ENCODE measurements around the gene AKT1S1. TPM values are rescaled to one million over a fixed set of nuclear protein-coding genes. Genes with fewer than 3 reads are reported as not detected.
"Not testable (repeated sequence)": the region's sequence is repeated elsewhere in the genome, so short reads cannot be mapped to it uniquely, and the experiment has no call there.

AKT1S1 gene
- total RNA-seq, 1 experiment from 2014 or later: 6.2 TPM

DNA sequence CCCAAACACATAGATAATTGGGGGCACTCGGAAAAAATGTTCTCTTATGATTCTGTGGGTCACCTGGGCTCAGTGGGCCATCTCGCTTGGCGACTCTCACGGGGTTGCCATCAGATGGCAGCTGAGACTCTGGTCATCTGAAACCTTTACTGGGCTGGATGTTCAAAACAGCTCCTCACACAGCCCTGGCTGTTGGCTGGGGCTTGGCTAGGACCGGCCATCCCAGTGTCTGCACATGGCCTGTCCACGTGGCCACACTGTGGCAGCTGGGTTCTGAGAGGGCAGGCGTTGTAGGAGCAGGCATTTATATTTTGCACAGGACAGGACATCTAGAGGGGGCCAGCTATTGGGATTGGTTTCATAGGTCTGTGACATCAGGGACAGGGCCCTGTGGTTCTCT is 43.6 kb downstream of the AKT1S1 start:
- in situ Hi-C loops (cut with HindIII; ENCODE audit: low pct_unique_long_range_greater_than_20kb, low sequenced_read_pairs): no loop called here
- no peak for DNase-seq (ENCODE audit: low read depth, low spot score)

GRCh38 chr19:49832556-49832955 is 44.6 kb downstream of the AKT1S1 start:
- in situ Hi-C loops (cut with HindIII; ENCODE audit: low pct_unique_long_range_greater_than_20kb, low sequenced_read_pairs): no loop called here

GRCh38 chr19:49831592-49831991 is 45.6 kb downstream of the AKT1S1 start:
- in situ Hi-C loops (cut with HindIII; ENCODE audit: low pct_unique_long_range_greater_than_20kb, low sequenced_read_pairs): no loop called here

More at GRCh38 chr19:49832556-49832955, 44.6 kb downstream of the AKT1S1 start:
- no peak for DNase-seq (ENCODE audit: low read depth, low spot score)

GRCh38 chr19:49830766-49831165 is 46.4 kb downstream of the AKT1S1 start:
- in situ Hi-C loops (cut with HindIII; ENCODE audit: low pct_unique_long_range_greater_than_20kb, low sequenced_read_pairs): no loop called here
- no peak for DNase-seq (ENCODE audit: low read depth, low spot score)

More at GRCh38 chr19:49831592-49831991, 45.6 kb downstream of the AKT1S1 start:
- no peak for DNase-seq (ENCODE audit: low read depth, low spot score)

DNA sequence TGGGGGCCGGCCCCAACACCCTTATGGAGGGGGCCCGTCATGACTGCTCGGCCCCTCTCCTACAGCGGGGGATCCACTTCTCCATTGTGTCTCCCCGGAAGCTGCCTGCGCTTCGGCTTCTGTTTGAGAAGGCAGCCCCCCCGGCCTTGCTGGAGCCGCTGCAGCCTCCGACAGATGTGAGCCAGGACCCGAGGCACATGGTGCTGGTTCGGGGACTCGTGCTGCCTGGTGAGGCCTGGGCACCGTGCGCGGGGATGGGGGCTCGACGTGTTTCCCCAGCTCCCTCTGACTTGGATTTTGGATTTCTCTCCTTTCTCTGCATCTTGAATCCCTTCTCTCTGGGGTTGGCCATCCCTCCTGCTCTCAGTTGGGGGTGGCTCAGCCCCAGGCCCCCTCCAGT is 47.4 kb downstream of the AKT1S1 start:
- in situ Hi-C loops (cut with HindIII; ENCODE audit: low pct_unique_long_range_greater_than_20kb, low sequenced_read_pairs): no loop called here
- no peak for DNase-seq (ENCODE audit: low read depth, low spot score)

- in situ Hi-C loops (cut with HindIII; ENCODE audit: low pct_unique_long_range_greater_than_20kb, low sequenced_read_pairs): no loop called here
- DNase-seq (ENCODE audit: low read depth, low spot score): no peak
Measured at GRCh38 chr19:49829200-49829599, 48.0 kb downstream of the AKT1S1 start.

DNA sequence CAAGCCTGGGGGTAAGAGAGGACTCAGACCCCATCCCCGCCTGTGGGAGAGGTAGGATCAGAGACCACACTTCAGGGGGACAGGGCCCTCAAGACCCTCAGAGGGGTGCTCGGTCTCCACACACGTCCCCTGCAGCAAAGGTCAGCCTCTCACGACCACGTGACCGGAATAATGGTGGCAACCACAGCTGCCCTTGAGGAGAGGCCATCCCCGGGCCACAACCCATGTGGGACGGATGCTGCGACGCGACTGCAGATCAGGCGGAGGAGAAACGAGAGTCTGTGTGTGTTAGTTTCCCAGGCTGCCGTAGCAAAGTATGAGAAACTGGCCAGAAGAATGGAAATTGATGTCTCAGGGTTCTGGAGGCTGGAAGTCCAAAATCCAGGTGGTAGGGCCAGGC is 50.1 kb downstream of the AKT1S1 start:
- DNase-seq (ENCODE audit: low read depth, low spot score): no peak
- in situ Hi-C loops (cut with HindIII; ENCODE audit: low pct_unique_long_range_greater_than_20kb, low sequenced_read_pairs): no loop called here

GRCh38 chr19:49824662-49825061 is 52.5 kb downstream of the AKT1S1 start:
- no peak for DNase-seq (ENCODE audit: low read depth, low spot score)
- in situ Hi-C loops (cut with HindIII; ENCODE audit: low pct_unique_long_range_greater_than_20kb, low sequenced_read_pairs): no loop called here

- in situ Hi-C loops (cut with HindIII; ENCODE audit: low pct_unique_long_range_greater_than_20kb, low sequenced_read_pairs): no loop called here
- no peak for DNase-seq (ENCODE audit: low read depth, low spot score)
Measured at GRCh38 chr19:49823472-49823871, 53.7 kb downstream of the AKT1S1 start.

DNA sequence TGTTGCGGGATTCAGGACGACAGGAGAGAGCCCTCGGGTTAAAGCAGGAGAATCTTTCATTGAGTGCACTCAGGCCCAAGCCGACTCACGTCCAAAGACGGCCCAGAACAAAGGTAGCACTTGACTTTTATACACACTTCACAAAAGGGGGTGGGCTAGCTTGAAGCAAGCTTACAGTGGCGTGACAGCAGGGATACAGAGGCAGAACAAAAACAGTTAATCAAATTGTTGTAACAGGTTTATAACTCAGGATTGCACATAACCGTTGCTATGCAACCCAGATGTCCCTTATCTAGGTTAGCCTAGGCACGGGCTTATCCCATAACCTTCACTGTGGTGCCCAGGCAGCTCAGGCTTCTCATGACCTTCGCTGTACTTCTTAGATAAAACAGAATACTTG is 57.0 kb downstream of the AKT1S1 start:
- in situ Hi-C loops (cut with HindIII; ENCODE audit: low pct_unique_long_range_greater_than_20kb, low sequenced_read_pairs): no loop called here
- no peak for DNase-seq (ENCODE audit: low read depth, low spot score)

DNA sequence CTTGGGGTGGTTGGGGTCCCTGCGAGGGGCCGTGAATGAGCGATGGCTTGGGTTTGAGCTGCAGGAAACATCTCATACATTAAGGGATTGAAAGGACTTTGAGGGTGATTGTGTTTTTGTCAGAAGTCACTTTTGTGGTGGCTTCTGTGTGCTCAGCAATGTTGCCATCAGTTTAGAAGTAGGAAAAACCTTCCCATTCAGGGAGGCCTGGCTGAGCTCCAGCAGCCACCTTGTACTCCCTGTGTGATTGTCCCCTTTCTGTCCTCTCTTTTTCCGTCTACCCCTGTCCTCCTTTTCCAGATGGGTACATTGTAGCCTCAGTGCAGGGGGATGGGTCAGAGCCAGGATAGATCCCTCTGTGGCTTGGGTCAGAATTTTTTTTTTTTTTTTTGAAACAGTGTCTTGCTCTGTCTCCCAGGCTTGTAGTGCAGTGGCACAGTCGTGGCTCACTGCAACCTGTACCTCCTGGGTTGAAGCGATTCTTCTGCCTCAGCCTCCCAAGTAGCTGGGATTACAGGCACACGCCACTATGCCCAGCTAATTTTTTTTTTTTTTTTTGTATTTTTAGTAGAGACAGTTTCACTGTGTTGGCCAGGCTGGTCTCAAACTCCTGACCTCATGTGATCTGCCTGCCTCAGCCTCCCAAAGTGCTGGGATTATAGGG is 57.6 kb downstream of the AKT1S1 start:
- DNase-seq (ENCODE audit: low read depth, low spot score); in situ Hi-C loops (cut with HindIII; ENCODE audit: low pct_unique_long_range_greater_than_20kb, low sequenced_read_pairs): not testable (repeated sequence)

Small RNAs within 50 kb of the gene (small RNA-seq; reads per million reads assigned to genes)
- 0 to 0.02 reads per million in 2 experiments for gene MIR4749

Other genes starting within 250 kb of the AKT1S1 start
- gene RRAS, start 237.2 kb downstream of the AKT1S1 start, total RNA-seq (2014; rRNA removed; shearing (Covaris generic)): 4.1 and 4.4 TPM in 2 replicates
- 6.2 and 8.2 TPM in 2 replicates for gene SCAF1, start 235.1 kb downstream of the AKT1S1 start, total RNA-seq (2014; rRNA removed; shearing (Covaris generic))
- 23.3 and 27.6 TPM in 2 replicates for gene IRF3, start 211.5 kb downstream of the AKT1S1 start, total RNA-seq (2014; rRNA removed; shearing (Covaris generic))
- 3.1 and 5.3 TPM in 2 replicates for gene BCL2L12, start 211.4 kb downstream of the AKT1S1 start, total RNA-seq (2014; rRNA removed; shearing (Covaris generic))
- gene PRMT1, start 200.1 kb downstream of the AKT1S1 start, total RNA-seq (2014; rRNA removed; shearing (Covaris generic)): 204 and 211 TPM in 2 replicates
- 0.59 and 0.61 TPM in 2 replicates for gene ADM5, start 187.8 kb downstream of the AKT1S1 start, total RNA-seq (2014; rRNA removed; shearing (Covaris generic))
- gene CPT1C, start 186.2 kb downstream of the AKT1S1 start, total RNA-seq (2014; rRNA removed; shearing (Covaris generic)): 2.5 and 3.8 TPM in 2 replicates
- gene TSKS, start 114.0 kb downstream of the AKT1S1 start, total RNA-seq (2014; rRNA removed; shearing (Covaris generic)): not detected in 2 replicates
- 23.1 and 29.0 TPM in 2 replicates for gene AP2A1, start 110.4 kb downstream of the AKT1S1 start, total RNA-seq (2014; rRNA removed; shearing (Covaris generic))
- 29.2 and 31.0 TPM in 2 replicates for gene FUZ, start 64.1 kb downstream of the AKT1S1 start, total RNA-seq (2014; rRNA removed; shearing (Covaris generic))
- 7.8 and 8.2 TPM in 2 replicates for gene MED25, start 59.1 kb downstream of the AKT1S1 start, total RNA-seq (2014; rRNA removed; shearing (Covaris generic))
- gene PTOV1, start 26.2 kb downstream of the AKT1S1 start, total RNA-seq (2014; rRNA removed; shearing (Covaris generic)): 45.9 and 58.8 TPM in 2 replicates
- 33.8 and 35.9 TPM in 2 replicates for gene PNKP, start 9.8 kb downstream of the AKT1S1 start, total RNA-seq (2014; rRNA removed; shearing (Covaris generic))
- gene TBC1D17, start 347 bp upstream of the AKT1S1 start, total RNA-seq (2014; rRNA removed; shearing (Covaris generic)): 3.5 and 5.6 TPM in 2 replicates
- gene IL4I1, start 19.5 kb upstream of the AKT1S1 start, total RNA-seq (2014; rRNA removed; shearing (Covaris generic)): 0.13 TPM in 1 of 2 replicates, not detected in the other
- gene ATF5, start 51.9 kb upstream of the AKT1S1 start, total RNA-seq (2014; rRNA removed; shearing (Covaris generic)): 4.0 and 4.7 TPM in 2 replicates
- 39.6 and 39.9 TPM in 2 replicates for gene NUP62, start 52.1 kb upstream of the AKT1S1 start, total RNA-seq (2014; rRNA removed; shearing (Covaris generic))
- gene SIGLEC11, start 83.8 kb upstream of the AKT1S1 start, total RNA-seq (2014; rRNA removed; shearing (Covaris generic)): not detected in 2 replicates
- 27.3 and 28.7 TPM in 2 replicates for gene VRK3, start 148.0 kb upstream of the AKT1S1 start, total RNA-seq (2014; rRNA removed; shearing (Covaris generic))
- gene ZNF473, start 148.7 kb upstream of the AKT1S1 start, total RNA-seq (2014; rRNA removed; shearing (Covaris generic)): 11.1 and 14.5 TPM in 2 replicates

All from SK-MEL-5 (cell line).